ENCODE measurements around the gene EIF4H. TPM values are rescaled to one million over a fixed set of nuclear protein-coding genes. Genes with fewer than 3 reads are reported as not detected.
"Not testable (repeated sequence)": the region's sequence is repeated elsewhere in the genome, so short reads cannot be mapped to it uniquely, and the experiment has no call there.

Gene EIF4H
- total RNA-seq, 2 experiments from 2014 or later = 441 to 496 TPM

DNA sequence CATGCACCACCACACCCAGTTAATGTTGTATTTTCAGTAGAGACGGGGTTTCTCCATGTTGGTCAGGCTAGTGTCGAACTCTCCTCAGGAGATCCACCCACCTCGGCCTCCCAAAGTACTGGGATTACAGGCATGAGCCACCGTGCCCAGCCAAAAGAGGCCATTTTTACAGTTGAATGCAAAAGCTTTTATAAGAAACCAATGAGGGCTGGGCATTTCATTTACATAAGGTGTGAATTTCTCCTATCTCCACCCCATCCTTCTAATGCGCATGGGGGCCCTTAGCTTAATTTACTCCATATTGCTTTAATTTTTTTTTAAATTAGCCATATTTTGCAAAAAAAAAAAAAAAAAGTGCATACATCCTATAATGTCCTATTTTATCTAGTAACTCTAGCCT, 25.1 kb upstream of the EIF4H start:
- H3K4me1 Mint-ChIP-seq = no peaks in the 10 kb centered on the region
- ChIA-PET POLR2A (no interaction called here), CTCF (interaction anchor here (1.3 kb wide), 1 partner anchor 13 kb away, joined by 4 read pairs; no protein-coding TSS in a partner anchor)
- no peaks in the 10 kb centered on the region for H3K9me3 Mint-ChIP-seq (ENCODE audit: low read depth)
- no peaks in the 10 kb centered on the region for H3K27me3 Mint-ChIP-seq
- H3K36me3 Mint-ChIP-seq (ENCODE audit: low read depth) = no peaks in the 10 kb centered on the region
- no peak overlapping the region for H3K27ac Mint-ChIP-seq
- no peak for ATAC-seq
- intact Hi-C loops (cut with DNase I, micrococcal nuclease) = no loop called here
- no peak overlapping the region for H3K4me3 Mint-ChIP-seq
- DNase-seq = no peak

GRCh38 chr7:74149603-74150002, 24.6 kb upstream of the EIF4H start:
- H3K27ac Mint-ChIP-seq = no peak overlapping the region
- no peaks in the 10 kb centered on the region for H3K27me3 Mint-ChIP-seq
- no peaks in the 10 kb centered on the region for H3K36me3 Mint-ChIP-seq (ENCODE audit: low read depth)
- no peak for ATAC-seq
- ChIA-PET POLR2A (no interaction called here), CTCF (interaction anchor here (1.3 kb wide), 1 partner anchor 13 kb away, joined by 4 read pairs; no protein-coding TSS in a partner anchor)
- intact Hi-C loops (cut with DNase I, micrococcal nuclease) = no loop called here
- no peaks in the 10 kb centered on the region for H3K9me3 Mint-ChIP-seq (ENCODE audit: low read depth)
- DNase-seq = no peak
- H3K4me1 Mint-ChIP-seq = no peaks in the 10 kb centered on the region
- H3K4me3 Mint-ChIP-seq = no peak overlapping the region

DNA sequence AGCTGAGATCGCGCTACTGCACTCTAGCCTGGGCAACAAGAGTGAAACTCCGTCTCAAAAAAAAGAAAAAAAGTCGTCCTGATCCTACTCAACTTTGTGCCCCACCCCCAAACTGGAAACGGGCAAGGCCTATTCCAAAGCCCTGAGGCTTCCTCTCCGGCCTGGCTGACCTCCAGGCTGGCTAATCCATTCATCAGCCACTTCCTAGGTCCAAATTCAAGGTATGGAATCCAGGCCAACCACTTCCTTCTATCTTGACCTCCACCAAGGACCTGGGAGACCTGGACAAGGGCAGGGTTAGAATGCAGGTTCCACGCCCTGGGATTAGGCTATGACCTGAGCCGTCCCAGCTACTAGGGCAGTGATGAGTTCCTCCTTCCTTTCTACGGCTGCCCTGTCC, 20.4 kb upstream of the EIF4H start:
- Mint-ChIP-seq H3K9me3 (ENCODE audit: low read depth) (no peaks in the 10 kb centered on the region), H3K27me3 (no peaks in the 10 kb centered on the region), H3K4me3 (no peak overlapping the region), H3K4me1 (no peaks in the 10 kb centered on the region), H3K36me3 (ENCODE audit: low read depth) (no peaks in the 10 kb centered on the region), H3K27ac (no peak overlapping the region)
- CTCF ChIA-PET = interaction anchor here (0.6 kb wide), 1 partner anchor 51 kb away, joined by 3 read pairs; no protein-coding TSS in a partner anchor
- ATAC-seq = no peak
- POLR2A ChIA-PET = no interaction called here
- no peak for DNase-seq
- intact Hi-C loops (cut with DNase I, micrococcal nuclease) = no loop called here

DNA sequence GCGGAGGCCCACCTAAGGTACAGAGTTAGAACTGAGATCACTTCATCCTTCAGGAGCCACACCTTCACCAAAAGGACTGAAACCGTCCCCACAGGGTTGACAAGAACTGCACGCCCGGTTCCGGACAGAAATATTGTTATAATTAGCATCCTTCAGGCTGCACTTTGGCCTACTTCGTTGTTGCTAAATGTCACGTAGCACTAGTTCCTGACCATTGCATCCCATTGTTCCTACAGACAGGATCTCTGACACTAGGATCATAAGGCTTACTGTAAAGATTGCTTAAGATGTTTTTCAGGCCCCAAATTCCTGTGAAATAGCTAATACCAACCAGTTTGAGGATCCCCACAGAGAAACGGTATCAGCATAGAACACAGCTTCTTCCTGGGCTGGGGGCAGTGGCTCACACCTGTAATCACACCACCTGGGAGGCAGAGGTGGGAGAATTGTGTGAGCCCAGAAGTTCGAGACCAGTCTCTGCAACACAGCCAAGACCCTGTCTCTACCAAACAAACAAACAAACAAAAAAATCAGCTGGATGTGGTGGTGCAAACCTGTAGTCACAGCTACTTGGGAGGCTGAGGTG, 18.3 kb upstream of the EIF4H start:
- H3K4me1 Mint-ChIP-seq = no peaks in the 10 kb centered on the region
- ChIA-PET POLR2A (interaction anchor here (0.6 kb wide), 1 partner anchor 139 kb away, joined by 4 read pairs; no protein-coding TSS in a partner anchor), CTCF (interaction anchor here (0.8 kb wide), 1 partner anchor 12 kb away, joined by 3 read pairs; no protein-coding TSS in a partner anchor)
- no peak for ATAC-seq
- H3K27me3 Mint-ChIP-seq = no peaks in the 10 kb centered on the region
- DNase-seq = no peak
- H3K27ac Mint-ChIP-seq = no peak overlapping the region
- intact Hi-C loops (cut with DNase I, micrococcal nuclease) = no loop called here
- H3K36me3 Mint-ChIP-seq (ENCODE audit: low read depth) = no peaks in the 10 kb centered on the region
- H3K9me3 Mint-ChIP-seq (ENCODE audit: low read depth) = no peaks in the 10 kb centered on the region
- no peak overlapping the region for H3K4me3 Mint-ChIP-seq

DNA sequence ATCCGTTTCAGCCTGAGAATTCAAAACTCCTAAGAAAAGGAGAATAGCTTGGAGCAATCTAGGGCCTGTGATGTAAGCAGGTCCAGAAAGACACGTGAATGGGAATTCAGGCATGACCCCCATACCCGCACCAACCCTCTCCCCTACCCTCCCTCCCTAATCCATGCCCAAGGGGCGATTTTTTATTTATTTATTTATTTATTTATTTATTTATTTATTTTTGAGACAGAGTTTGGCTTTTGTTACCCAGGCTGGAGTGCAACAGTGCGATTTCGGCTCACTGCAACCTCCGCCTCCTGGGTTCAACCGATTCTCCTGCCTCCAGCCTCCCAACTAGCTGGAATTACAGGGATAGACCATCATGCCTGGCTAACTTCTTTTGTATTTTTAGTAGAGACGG, 16.6 kb upstream of the EIF4H start:
- Mint-ChIP-seq H3K27ac (no peak overlapping the region), H3K9me3 (ENCODE audit: low read depth) (no peaks in the 10 kb centered on the region), H3K4me1 (no peaks in the 10 kb centered on the region), H3K27me3 (no peaks in the 10 kb centered on the region), H3K4me3 (no peak overlapping the region), H3K36me3 (ENCODE audit: low read depth) (no peaks in the 10 kb centered on the region)
- intact Hi-C loops (cut with DNase I, micrococcal nuclease) = no loop called here
- ChIA-PET CTCF (interaction anchor here (0.6 kb wide), 1 partner anchor 21 kb away, joined by 3 read pairs; no protein-coding TSS in a partner anchor), POLR2A (no interaction called here)
- DNase-seq (no peak), ATAC-seq (no peak)

GRCh38 chr7:74164985-74165456, 9.1 kb upstream of the EIF4H start:
- no peak overlapping the region for H3K4me3 Mint-ChIP-seq
- ATAC-seq (no peak), DNase-seq (no peak)
- intact Hi-C loops (cut with DNase I, micrococcal nuclease) = no loop called here
- no peak overlapping the region for H3K27ac Mint-ChIP-seq
- ChIA-PET POLR2A (no interaction called here), CTCF (interaction anchor here (0.6 kb wide), 1 partner anchor 240 kb away, joined by 3 read pairs; no protein-coding TSS in a partner anchor)
- H3K27me3 Mint-ChIP-seq = no peaks in the 10 kb centered on the region
- H3K4me1 Mint-ChIP-seq = no peaks in the 10 kb centered on the region
- H3K9me3 Mint-ChIP-seq (ENCODE audit: low read depth) = no peaks in the 10 kb centered on the region
- no peaks in the 10 kb centered on the region for H3K36me3 Mint-ChIP-seq (ENCODE audit: low read depth)

DNA sequence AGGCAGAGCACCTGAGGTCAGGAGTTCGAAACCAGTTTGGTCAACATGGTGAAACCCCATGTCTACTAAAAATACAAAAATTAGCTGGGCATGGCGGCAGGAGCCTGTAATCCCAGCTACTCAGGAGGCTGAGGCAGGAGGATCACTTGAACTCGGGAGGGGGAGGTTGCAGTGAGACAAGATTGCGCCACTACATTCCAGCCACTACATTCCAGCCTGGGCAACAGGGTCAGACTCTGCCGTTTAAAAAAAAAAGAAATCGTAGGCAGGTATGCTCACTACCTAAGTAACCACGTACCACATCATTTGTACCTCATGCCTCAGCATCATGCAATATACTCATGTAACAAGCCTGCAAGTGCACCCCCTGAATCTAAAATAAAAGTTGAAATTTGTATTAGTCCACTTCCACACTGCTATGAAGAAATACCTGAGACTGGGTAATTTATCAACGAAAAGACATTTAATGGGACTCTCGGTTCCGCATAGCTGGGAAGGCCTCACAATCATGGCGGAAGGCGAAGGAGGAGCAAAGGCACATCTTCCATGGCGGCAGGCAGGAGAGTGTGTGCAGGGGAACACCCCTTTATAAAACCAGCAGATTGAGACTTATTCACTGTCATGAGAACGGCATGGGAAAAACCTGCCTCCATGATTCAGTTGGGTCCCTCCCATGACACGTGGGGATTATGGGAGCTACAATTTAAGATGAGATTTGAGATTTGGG, 8.1 kb upstream of the EIF4H start:
- ChIA-PET POLR2A (no interaction called here), CTCF (no interaction called here)
- Mint-ChIP-seq H3K4me3 (no peak overlapping the region), H3K27ac (no peak overlapping the region), H3K36me3 (ENCODE audit: low read depth) (no peaks in the 10 kb centered on the region), H3K9me3 (ENCODE audit: low read depth) (no peaks in the 10 kb centered on the region), H3K27me3 (no peaks in the 10 kb centered on the region), H3K4me1 (no peaks in the 10 kb centered on the region)
- no peak for DNase-seq
- no peak for ATAC-seq
- intact Hi-C loops (cut with DNase I, micrococcal nuclease) = no loop called here

GRCh38 chr7:74167324-74167723, 6.8 kb upstream of the EIF4H start:
- H3K27ac Mint-ChIP-seq; H3K9me3 Mint-ChIP-seq (ENCODE audit: low read depth); intact Hi-C loops (cut with DNase I, micrococcal nuclease); H3K4me3 Mint-ChIP-seq; H3K36me3 Mint-ChIP-seq (ENCODE audit: low read depth); H3K4me1 Mint-ChIP-seq; ATAC-seq; H3K27me3 Mint-ChIP-seq; POLR2A ChIA-PET; DNase-seq: not testable (repeated sequence)
- CTCF ChIA-PET = interaction anchor here (0.9 kb wide), 1 partner anchor 11 kb away, joined by 3 read pairs; no protein-coding TSS in a partner anchor

DNA sequence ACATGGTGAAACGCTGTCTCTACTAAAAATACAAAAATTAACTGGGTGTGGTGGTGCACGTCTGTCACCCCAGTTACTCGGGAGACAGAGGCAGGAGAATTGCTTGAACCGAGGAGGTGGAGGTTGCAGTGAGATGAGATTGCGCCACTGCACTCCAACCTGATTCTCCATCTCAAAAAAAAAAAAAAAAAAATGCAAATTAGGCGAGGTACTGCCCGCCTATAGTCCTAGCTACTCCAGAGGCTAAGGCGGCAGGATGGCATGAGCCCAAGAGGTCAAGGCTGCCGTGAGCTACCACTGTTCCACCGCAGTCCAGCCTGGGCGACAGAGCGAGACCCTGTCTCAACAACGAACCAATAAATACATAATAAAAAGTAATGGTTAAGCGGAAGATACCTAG, 1.1 kb upstream of the EIF4H start:
- peaks cover 23% of the 10 kb centered on the region for H3K36me3 Mint-ChIP-seq (ENCODE audit: low read depth)
- POLR2A ChIA-PET = interaction anchor here (0.8 kb wide), 1 partner anchor 616 kb away, joined by 3 read pairs; no protein-coding TSS in a partner anchor
- H3K27ac Mint-ChIP-seq = peak overlapping the region; percentile 89
- intact Hi-C loops (cut with DNase I, micrococcal nuclease) = loop anchor here (5.0 to 10.0 kb wide), 4 partner anchors 91 to 741 kb away; partner anchors contain the start of genes ABHD11 (in 1 of the 2), FZD9 (in 1 of the 2) and LIMK1 (in 1 of the 2)
- DNase-seq (no peak), ATAC-seq (no peak)
- no peaks in the 10 kb centered on the region for H3K9me3 Mint-ChIP-seq (ENCODE audit: low read depth)
- peak overlapping the region; percentile 94 for H3K4me3 Mint-ChIP-seq
- CTCF ChIA-PET = interaction anchor here (0.6 to 1.5 kb wide), 2 partner anchors 33 to 130 kb away, joined by 3 to 5 read pairs; no protein-coding TSS in a partner anchor
- H3K27me3 Mint-ChIP-seq = no peaks in the 10 kb centered on the region
- H3K4me1 Mint-ChIP-seq = peaks cover 31% of the 10 kb centered on the region

DNA sequence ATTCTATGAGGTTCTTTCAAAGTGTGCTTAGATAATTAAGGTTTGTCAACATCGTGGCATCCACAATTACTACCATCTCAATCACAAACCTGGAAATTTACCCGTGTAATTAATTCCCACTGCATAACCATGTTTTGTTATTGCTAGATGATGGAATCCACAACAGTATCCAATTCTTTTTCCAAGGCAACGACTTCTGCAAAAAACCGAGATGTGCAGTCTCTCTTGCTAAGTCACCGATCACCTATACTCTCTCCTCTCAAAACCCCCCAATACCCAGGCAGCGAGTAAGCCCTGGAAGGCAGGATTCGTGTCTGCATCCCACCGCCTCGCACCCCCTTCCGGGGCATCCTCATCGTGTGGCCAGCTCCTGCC, 678 bp upstream of the EIF4H start:
- DNase-seq = no peak
- CTCF ChIA-PET = interaction anchor here (0.6 to 1.0 kb wide), 4 partner anchors 9 to 130 kb away, joined by 3 to 5 read pairs (median 3); no protein-coding TSS in a partner anchor
- no peak for ATAC-seq
- Mint-ChIP-seq H3K27me3 (no peaks in the 10 kb centered on the region), H3K4me3 (peak overlapping the region; percentile 94), H3K36me3 (ENCODE audit: low read depth) (peaks cover 24% of the 10 kb centered on the region), H3K27ac (peak overlapping the region; percentile 89), H3K4me1 (peaks cover 35% of the 10 kb centered on the region), H3K9me3 (ENCODE audit: low read depth) (no peaks in the 10 kb centered on the region)
- POLR2A ChIA-PET = interaction anchor here (0.8 to 1.8 kb wide), 3 partner anchors 10 to 617 kb away, joined by 3 to 5 read pairs (median 5); no protein-coding TSS in a partner anchor
- intact Hi-C loops (cut with DNase I, micrococcal nuclease) = loop anchor here (5.0 to 10.0 kb wide), 4 partner anchors 91 to 741 kb away; partner anchors contain the start of genes ABHD11 (in 1 of the 2), FZD9 (in 1 of the 2) and LIMK1 (in 1 of the 2)

- ChIA-PET POLR2A (interaction anchor here (0.6 to 1.8 kb wide), 6 partner anchors 9 to 496 kb away, joined by 3 to 6 read pairs (median 4); partner anchors contain the start of gene LIMK1), CTCF (interaction anchor here (0.6 to 1.8 kb wide), 5 partner anchors 8 to 106 kb away, joined by 3 to 9 read pairs (median 4); no protein-coding TSS in a partner anchor)
- DNase-seq (peak; percentile 67), ATAC-seq (peak; percentile 34)
- H3K27me3 Mint-ChIP-seq = no peaks in the 10 kb centered on the region
- peaks cover 35% of the 10 kb centered on the region for H3K36me3 Mint-ChIP-seq (ENCODE audit: low read depth)
- peak overlapping the region; percentile 94 for H3K27ac Mint-ChIP-seq
- peaks cover 47% of the 10 kb centered on the region for H3K4me1 Mint-ChIP-seq
- intact Hi-C loops (cut with DNase I, micrococcal nuclease) = loop anchor here (1.0 to 10.0 kb wide), 14 partner anchors 80 to 742 kb away; partner anchors contain the start of genes RFC2 (in 2 of the 2), ABHD11 (in 1 of the 2), BCL7B (in 1 of the 2) and CLIP2 (in 1 of the 2)
- peak overlapping the region; percentile 94 for H3K4me3 Mint-ChIP-seq
- no peaks in the 10 kb centered on the region for H3K9me3 Mint-ChIP-seq (ENCODE audit: low read depth)
These were observed 488 bp downstream of the EIF4H start for GRCh38 chr7:74174606-74175082.
